ENCODE measurements around the gene HOXA3. TPM values are rescaled to one million over a fixed set of nuclear protein-coding genes. Genes with fewer than 3 reads are reported as not detected.

The HOXA3 gene
- total RNA-seq, 1 donor from 2014 or later: 2.4 TPM

DNA sequence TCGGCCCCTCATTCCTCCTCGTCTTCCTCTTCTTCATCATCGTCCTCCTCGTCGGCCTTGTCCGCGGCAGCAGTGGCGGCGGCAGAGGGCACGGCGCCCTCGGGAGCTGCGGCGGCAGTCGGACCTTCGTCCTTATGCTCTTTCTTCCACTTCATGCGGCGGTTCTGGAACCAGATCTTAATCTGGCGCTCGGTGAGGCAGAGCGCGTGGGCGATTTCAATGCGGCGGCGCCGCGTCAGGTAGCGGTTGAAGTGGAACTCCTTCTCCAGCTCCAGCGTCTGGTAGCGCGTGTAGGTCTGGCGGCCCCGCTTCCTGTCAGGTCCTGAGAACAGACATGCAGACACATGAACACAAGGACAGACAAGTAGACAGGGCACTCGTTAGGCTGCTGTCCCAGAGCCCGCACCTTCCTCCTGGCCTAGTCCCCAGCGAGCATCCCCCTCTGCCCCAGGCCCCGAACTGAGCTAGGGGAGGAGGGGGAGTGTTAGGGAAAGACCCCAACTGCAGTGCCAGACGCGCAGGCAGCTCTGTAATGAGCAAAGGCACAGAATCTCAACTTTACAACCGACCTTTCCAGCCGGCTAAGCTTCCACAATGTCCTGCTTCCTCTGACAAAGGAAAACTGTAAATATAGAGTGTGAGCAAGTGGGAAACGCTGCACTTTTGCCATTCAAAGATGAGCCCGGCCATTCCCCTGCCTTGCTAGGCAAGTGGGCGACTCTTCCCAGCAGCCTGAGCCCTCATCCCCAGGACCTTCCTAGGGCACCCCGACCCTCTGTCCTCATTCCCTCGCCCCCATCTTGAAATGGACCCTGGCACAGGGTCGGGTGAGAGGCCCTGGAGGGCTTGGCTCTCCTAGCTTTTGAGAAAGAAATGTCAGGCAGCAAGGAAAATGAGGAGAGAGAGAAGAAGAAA, 2.8 kb upstream of the HOXA3 start:
- no peak for DNase-seq

DNA sequence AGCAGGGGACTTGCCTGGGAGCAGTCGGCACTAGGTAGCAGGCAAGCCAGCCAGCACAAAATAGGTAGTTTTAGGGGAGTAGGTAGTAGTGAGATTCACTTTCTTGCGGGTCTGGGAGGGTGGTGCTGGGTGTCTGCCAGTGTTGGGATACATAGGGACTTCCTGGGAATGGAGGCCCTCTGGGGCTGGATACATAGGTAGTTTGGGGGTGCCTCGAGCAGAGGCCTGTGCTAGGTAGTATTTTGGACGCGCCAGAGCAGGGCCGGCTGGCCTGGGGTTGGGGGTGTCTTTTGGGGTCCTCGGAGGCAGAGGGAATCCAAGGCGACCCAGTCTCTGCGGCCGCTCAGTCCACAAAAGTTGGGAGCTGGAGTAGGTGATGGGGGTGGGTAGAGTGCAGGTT, 2.0 kb upstream of the HOXA3 start:
- no peak for DNase-seq

DNA sequence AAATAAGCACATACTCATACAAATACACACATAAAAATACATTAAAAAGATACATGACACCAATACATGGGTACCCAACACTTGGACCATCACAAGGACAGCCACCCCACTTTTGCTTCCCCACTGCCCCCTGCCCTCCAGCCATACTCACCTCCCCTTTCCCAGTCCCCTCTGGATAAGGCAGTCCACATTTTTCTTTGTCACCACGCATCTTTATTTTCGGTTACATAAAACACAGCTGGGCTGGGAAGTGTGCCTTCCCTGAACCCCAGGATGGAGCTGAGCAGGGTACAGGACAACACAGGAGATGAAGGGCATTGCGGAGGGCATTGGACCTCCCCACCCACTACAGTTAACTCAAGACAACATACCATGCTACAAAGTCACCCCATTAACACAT, 1.1 kb upstream of the HOXA3 start:
- DNase-seq: no peak

DNA sequence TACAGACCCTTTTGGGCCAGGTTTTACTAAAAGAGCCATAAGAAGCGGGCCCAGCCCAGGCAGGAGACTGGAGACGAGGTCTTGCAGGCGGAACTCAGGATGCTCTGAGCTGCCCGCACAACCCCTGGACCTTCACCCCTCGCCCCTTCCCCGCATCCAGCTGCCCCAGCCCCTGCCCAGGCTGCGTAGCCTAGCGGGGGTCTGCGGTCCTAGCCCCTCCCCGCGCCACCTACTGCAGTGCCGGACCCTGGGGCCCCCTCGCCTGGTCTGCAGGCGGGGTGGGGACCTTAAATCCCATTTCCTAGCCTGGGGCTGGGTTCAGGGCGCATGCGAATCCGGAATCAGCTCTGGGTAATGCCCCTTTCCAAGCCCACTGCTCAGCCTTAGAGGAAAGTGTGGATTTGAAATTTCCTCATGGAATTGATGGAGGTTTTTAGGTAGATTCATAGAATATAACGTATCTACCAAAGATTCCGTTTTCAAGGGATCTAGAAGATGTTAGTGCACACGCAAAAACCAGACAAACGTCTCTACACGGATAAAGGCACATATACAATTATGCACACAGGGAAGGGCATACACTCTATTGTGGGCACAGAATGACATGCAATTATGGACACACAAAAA, 546 bp upstream of the HOXA3 start:
- no peak for DNase-seq

DNA sequence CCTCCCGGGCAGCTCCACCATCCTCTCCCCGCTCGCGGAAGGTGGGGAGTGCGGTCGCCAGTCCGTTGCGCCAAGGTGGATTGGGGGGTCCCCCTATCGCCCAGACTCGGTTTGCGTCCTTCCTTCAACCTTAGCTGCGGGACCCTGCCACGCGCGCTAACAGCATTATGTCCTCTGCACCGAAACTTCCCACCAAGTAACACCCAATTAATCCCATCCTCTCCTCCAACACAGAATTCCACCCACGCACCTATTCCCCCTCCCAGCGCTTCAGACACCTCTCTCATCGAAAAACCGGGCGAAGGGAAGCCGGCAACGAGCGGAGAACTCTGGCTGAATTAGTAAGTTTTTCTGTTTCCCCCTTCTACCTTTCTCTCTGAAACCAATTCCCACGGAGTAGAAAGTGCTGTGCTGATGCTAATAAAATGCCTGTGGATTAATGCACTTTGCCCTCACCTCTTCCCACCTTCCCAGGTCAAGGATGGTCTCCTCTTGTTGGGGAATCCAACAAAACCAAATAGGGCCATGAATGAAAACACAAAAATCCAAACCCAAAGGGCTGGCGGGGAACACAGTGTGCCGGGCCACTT, 947 bp downstream of the HOXA3 start:
- no peak for DNase-seq

DNA sequence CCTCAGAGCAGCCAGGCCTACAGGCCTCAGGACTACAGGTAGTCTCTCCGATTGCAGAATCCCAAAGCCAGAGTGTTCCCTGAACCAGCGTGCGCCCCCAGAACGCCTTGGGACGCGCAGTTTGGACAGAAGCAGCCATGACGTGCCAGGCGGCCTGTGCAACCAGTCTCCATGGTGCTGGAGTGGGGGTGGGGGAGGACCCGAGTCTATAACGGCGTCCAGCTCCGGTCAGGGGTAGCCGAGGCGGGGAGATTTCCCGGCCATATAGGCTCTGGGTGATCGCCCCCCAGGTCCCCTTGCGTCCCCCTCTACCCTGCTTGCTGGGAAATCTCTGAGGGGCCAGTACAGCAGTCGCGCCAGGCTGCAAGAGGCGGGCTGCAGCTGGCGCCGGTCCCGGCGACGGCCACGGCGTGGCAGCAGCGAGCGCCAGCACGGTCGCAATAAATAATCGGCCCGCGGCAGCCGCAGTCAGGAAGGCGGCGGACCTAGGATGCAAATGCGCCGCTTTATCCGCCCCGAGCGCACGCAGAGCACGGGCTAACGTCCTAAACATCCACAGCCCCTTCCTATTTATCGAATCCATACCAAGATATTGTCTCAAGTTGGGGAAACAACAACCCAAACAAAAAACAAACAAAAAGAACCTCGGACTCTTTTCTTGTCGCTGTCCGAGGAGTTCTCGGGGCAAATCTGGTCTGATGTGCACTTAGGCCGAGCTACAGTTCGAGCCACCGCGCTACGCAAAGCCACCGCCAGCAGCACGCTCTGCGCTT, 1.6 kb downstream of the HOXA3 start:
- peak; percentile 85 for DNase-seq

DNA sequence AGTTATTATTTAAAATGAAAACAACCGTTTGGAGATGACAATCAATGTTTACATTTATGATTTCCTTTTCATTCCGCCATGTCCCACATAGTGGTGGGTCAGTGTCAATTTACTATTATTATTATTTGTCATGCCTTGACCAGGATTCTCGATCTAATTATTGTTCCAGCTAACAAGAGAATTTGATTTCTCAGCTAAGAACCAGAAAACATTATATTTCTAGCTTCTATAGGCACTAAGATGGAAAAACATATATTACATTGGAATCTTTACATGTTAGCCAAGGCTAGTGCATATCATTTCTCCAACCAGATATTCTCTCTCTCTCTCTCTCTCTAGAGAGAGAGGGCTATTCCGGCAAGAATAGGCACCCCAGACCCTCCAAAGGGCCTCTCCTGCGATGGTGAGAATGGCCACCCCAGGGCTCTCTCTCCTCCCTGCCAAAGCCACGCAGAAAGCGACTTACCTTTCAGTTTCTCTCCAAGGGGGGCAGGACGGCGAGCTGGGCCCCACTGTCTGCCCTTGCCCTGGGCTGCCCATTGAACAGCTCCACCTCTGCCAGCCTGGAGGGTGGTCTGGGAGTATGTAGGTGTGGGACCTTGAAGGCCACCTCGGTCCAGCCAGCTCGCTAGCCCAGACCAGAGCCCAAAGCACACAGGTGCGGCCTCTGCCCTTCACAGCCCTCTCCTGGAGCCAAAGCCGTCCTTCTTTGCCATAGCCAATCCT, 2.4 kb downstream of the HOXA3 start:
- no peak for DNase-seq

DNA sequence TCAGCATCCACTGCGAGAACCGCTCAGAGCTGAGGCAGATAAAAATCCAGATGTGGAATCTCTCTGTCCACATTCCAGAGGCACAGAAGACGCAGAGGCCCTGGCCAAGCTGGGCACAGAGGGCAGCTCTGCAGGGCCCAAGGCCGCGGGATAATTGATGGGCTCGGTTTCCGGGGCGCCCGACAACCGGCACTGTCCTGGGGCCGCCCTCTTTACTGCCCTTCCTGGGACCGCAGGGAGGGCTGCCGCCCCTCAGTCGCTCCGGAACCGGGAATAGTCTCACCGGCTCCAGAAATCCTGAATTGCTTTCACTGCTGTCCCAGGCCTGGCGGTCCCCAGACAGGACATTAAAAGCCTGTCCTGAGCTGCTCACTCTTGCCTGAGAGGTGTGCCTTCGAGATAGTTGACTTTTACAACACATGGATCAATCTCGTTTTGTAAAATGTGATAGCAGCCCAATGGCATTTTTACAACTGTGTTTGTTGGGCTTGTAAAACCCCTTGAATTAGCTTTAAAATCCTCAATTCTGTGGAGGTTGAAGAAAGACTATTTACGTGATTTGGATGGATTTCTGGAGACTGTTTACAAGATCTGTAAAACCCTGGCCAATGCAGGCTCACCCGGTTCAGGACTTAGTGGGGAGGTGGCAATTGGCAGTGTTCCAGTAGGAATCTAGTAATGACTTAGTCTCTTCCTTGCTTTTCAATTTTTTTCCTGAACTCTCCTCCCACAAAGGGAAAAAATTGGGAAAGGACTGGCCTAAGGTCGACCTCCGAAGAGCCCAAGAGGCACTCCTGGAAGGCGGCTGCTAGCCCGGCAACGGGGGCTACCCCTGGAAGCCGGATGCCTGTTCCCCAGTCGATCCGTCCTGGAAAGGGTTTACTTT, 3.4 kb downstream of the HOXA3 start:
- no peak for DNase-seq

DNA sequence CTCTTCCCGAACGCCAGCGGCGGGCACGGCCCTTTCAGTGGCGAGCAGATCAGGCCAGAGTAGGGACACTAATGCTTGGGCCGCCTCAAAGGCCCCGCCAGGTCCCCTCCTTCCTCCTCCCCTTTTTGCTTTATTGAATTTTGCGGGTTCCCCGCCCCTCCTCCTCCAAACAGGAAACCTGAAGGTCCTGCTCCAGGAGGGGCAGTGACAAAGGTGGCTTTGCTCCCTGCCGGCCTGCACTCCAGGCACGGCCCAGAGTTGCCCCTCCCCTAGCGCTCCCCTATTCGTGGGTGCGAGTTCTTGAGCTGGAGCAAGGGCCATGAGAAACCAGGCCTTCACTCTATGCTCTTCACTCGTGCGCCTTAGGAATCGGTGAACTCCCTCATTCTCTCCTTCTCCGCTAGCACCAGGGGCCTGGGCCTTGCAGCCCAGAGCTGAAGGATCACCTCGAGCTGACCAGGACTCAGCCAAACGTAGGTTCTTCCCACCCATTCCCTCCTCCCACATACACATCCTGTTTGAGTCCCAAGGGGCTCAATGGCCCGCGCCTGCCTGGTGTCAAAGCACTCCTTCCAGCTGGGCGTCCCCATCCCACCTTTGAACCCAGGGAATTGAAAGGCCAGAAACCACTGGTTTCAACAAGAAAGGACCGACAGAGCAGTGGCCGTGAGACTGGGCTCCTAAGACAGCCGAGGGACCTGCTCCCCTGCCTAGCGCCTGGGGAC, 4.2 kb downstream of the HOXA3 start:
- no peak for DNase-seq

DNA sequence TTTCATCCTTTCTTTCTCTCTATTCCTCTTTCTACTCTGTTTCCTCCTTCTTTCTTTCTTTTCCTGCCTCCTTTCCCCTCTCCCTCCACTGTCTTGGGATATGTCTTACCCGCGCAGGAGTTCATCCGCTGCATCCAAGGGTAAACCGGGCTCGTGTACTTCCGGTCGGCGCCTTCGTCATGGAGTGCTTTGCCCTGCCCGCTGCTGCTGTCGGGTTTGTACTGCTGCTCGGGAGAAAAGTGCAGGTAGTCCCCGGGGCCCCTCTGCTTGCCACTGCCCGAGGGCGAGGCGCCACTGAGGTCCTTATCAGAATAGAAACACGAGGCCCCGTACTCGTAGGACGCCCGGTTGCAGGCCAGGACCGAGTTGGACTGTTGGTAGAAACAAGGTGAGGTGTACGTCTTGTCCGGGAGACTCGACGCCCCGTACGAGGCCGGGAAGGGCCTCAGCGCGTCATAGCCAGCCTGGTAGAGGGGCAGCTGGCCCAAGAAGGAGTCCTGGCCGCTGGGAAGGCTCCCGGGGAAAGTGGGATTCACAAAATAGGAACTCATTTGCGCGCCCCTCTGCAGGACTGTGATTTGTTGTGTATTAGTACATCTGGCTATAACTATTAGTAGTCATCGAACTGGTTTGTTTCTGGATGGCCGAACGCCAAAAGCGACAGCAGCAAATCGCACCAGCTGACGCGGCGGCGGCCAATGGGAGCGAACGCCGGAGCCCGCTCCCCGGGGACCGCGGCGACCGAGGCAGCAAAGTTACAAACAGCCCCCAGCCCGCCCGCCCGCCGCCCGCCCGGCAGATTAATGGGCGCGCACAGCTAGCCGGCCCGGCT, 5.0 kb downstream of the HOXA3 start, which contains the start of gene HOXA6:
Gene HOXA6 (minus strand): TSS at position 576 of the 832 bp plus-strand sequence. CDS start 25 bp downstream, at position 551.
- DNase-seq: no peak

DNA sequence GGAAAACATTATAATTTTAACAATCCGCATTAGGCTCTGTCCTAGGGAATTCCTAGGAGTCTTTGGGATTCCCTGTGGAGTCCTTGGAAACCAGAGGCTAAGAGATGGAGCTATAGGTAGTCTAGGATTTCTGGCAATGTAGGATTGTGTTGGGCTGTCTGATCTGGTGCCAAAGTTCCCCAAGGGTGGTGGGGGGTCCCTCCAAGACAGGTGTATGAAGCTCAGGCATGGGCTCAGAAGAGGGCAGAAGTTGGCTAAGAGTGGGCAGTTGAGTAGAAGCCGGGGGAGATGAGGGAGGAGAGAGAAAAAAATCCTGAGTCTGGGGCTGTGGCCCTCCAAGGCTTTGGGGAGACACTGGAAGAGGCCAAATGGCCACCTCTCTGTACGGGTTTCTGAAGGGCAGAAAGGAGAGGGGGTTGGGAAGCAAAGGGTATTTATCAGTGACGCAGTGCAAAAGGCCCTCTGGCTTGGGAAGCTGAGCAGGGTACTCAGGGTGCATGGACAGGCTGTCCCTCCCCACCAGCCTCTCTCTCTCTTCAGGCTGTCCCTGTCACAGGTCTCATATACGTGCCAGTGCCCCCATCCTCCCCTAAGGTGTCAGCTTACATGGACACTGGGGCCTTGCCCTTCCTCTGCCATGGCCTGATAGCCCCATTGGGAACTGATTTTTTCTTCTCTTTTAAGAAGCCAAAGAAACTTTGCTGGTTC, 5.7 kb downstream of the HOXA3 start:
- no peak for DNase-seq

DNA sequence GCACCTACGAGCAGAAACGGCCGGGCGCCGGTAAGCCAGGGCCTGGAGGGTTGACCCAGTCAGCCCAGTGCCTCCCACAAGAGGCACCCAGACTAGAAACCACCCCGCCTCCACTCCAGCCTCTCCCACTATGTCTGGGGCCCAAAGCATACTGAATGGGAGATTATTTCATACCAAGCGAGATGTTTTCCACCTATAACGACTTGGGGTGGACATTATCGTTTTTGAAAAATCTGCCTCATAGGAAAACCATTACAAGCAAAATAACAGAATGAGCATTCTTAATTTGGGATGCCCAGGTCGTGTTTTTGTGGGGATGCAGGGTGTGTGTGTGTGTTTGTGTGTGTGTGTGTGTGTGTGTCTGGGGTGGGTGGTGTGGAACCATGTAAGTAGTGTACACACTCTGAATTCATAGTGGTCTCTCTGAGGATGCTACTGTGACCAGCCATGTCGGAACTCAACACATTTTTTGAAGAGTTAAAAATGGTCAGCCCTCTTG, 6.4 kb downstream of the HOXA3 start:
- DNase-seq: no peak

DNA sequence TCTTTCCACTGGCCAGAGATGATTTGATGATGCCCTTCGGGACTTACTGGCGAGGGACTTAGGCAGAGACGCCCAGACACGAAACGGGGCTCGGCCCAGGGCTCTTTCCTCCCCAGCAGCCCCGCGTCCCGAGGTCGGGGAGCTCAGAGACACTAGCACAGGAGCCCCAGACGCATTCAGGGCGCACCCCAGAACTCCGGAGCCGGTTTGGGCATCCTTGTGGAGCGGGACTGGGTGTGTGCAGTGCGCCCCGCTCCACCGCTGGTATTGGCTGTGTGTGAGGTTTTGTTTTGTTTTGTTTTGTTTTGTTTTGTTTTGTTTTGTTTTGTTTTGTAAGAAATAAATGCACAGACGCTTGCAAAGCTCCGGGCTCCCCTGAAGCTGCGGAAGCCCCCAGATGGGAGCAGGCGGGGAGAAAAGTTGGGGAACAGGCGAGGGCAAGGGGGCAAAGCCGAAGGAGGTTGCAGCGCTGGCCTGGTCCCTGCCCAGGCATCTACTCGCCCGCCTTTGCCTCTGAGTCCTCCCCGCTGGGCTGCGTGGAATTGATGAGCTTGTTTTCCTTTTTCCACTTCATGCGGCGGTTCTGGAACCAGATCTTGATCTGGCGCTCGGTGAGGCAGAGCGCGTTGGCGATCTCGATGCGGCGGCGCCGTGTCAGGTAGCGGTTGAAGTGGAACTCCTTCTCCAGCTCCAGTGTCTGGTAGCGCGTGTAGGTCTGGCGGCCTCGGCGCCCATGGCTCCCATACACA, 7.0 kb downstream of the HOXA3 start:
- no peak for DNase-seq

DNA sequence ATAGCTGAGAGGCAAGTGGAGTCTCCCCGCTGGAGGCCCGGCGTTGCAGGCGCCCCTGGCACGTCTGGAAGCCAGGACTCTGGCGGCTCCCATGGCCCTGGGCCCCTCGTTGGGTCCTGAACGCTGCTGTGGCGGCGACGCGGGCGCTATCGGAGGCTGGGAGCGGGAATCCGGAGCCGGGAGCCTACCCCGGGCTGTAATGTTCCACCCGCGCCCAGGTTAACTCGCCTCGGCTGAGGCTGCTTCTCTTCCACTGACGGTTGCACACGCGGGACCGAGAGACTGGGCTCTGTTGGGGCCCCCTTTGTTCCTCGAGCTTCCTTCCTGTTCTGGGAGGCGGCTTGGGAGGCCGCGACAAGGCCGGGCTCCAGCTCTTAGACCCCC, 7.6 kb downstream of the HOXA3 start:
- DNase-seq: no peak

DNA sequence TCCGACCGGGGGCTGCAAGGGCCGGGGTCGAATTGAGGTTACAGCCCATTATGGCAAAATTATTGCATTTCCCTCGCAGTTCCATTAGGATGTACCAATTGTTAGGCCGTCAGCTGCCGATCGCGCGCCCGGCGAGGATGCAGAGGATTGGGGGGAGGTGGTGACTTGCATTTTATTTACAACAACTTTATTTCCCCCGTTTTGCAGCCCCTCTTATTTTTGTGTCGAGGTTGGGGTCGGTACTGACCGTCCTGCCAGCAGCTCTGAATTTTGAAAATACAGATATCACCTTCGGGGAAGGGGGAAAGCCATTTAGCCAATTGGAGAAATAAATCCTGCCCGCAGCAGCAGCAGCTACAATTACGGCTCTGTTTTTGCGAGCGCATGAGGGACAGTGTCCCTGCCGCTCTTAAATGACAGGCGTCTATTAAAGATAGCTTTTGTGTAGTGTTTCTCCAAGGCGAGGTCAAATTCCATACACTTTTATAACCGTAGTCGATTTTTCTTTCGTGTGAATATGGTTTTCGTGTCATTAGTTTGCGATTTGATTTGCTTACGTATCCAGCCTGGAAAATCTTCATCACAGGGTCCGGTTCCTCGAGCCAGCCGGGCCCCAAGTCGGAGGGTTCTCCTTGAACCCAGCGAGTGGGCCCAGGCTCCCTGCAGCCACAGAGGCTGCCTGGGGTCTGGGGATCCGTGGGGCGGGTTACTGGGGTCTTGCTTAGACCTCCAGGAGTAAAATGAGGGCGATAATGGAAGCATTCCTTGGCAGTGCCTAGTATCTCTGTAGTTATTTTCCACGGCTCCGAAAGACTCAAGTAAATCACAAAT, 8.2 kb downstream of the HOXA3 start:
- no peak for DNase-seq
